GM23338 (cell line): Measurements from ENCODE around the gene CT47B1. TPM values are rescaled to one million over a fixed set of nuclear protein-coding genes. Genes with fewer than 3 reads are reported as not detected.
"Not testable (repeated sequence)": the region's sequence is repeated elsewhere in the genome, so short reads cannot be mapped to it uniquely, and the experiment has no call there.

ENCODE experiments used
- ATAC-seq: fragments of 200-7000 bp; cut with Tn5 transposase; 3 replicates; pipeline ENCODE4 v1.9.1; 2020
- DNase-seq: peaks from one replicate; pipeline ENCODE4 v3.0.0-alpha.2; 2015; ENCODE audit warnings: low spot score
- H2AFZ ChIP-seq: fragments of 200-600 bp; sonication (generic); 2 replicates; pipeline ENCODE4 v1.8.0; 2016; ENCODE audit warnings: antibody characterized with exemption, mild to moderate bottlenecking, moderate library complexity
- H3F3A ChIP-seq: fragments of 200-600 bp; sonication (generic); replicated peaks from 2 replicates; pipeline ENCODE4 v1.8.0; 2017; ENCODE audit warnings: antibody characterized with exemption, mixed run types, low read depth
- H3K27ac ChIP-seq: fragments of 200-600 bp; sonication (generic); 2 replicates; pipeline ENCODE4 v1.6.1; 2016; ENCODE audit warnings: low read depth
- H3K27me3 ChIP-seq: fragments of 200-600 bp; sonication (generic); 2 replicates; pipeline ENCODE4 v1.8.0; 2016; ENCODE audit warnings: mild to moderate bottlenecking, mixed run types, moderate library complexity; ENCODE audit not compliant: insufficient read depth
- H3K36me3 ChIP-seq: fragments of 200-600 bp; sonication (generic); 2 replicates; pipeline ENCODE4 v1.8.0; 2016; ENCODE audit warnings: mild to moderate bottlenecking; ENCODE audit not compliant: insufficient read depth
- H3K4me1 ChIP-seq: fragments of 200-600 bp; sonication (generic); 2 replicates; pipeline ENCODE4 v1.8.0; 2016; ENCODE audit warnings: mild to moderate bottlenecking, moderate library complexity; ENCODE audit not compliant: insufficient read depth
- H3K4me2 ChIP-seq: fragments of 200-600 bp; sonication (generic); 2 replicates; pipeline ENCODE4 v1.7.1; 2017; ENCODE audit warnings: mixed run types
- H3K4me3 ChIP-seq: fragments of 200-600 bp; sonication (generic); 2 replicates; pipeline ENCODE4 v1.6.1; 2016; ENCODE audit warnings: mixed run types
- H3K79me2 ChIP-seq: fragments of 200-600 bp; sonication (generic); replicated peaks from 2 replicates; pipeline ENCODE4 v1.8.0; 2017; ENCODE audit warnings: mild to moderate bottlenecking; ENCODE audit not compliant: insufficient read depth
- H3K9me2 ChIP-seq: fragments of 200-600 bp; sonication (generic); 2 replicates; pipeline ENCODE4 v1.8.0; 2017; ENCODE audit not compliant: insufficient read depth
- H4K20me1 ChIP-seq: fragments of 200-600 bp; sonication (generic); replicated peaks from 2 replicates; pipeline ENCODE4 v1.8.0; 2017; ENCODE audit warnings: mild to moderate bottlenecking; ENCODE audit not compliant: insufficient read depth
- H3K27ac Mint-ChIP-seq: 2 replicates; pipeline ENCODE4 v1.8.0; 2020; ENCODE audit warnings: inconsistent platforms, mild to moderate bottlenecking, moderate library complexity, mixed read lengths
- H3K27me3 Mint-ChIP-seq: 3 replicates; pipeline ENCODE4 v1.8.0; 2022; ENCODE audit warnings: low read depth, mild to moderate bottlenecking, moderate library complexity, mixed read lengths, inconsistent platforms; ENCODE audit not compliant: insufficient read depth, poor library complexity
- H3K36me3 Mint-ChIP-seq: 3 replicates; pipeline ENCODE4 v1.8.0; 2021; ENCODE audit warnings: low read depth, mild to moderate bottlenecking, inconsistent platforms, moderate library complexity, mixed read lengths
- H3K4me1 Mint-ChIP-seq: 3 replicates; pipeline ENCODE4 v1.8.0; 2020; ENCODE audit warnings: mild to moderate bottlenecking, inconsistent platforms, mixed read lengths
- H3K4me3 Mint-ChIP-seq: 3 replicates; pipeline ENCODE4 v1.8.0; 2021; ENCODE audit warnings: moderate library complexity, mild to moderate bottlenecking, inconsistent platforms, mixed read lengths
- H3K9me3 Mint-ChIP-seq: 3 replicates; pipeline ENCODE4 v1.8.0; 2020; ENCODE audit warnings: moderate library complexity, mild to moderate bottlenecking, inconsistent platforms, mixed read lengths
- ETS1 ChIP-seq: IDR thresholded peaks from 2 replicates; pipeline ENCODE4 v1.6.1; 2016; ENCODE audit warnings: antibody characterized with exemption
- EZH2phosphoT487 ChIP-seq: fragments of 200-600 bp; sonication (generic); IDR thresholded peaks from one replicate; pipeline ENCODE4 v1.8.1; 2018; ENCODE audit warnings: antibody characterized with exemption; ENCODE audit not compliant: unreplicated experiment
- STAT1 ChIP-seq: IDR thresholded peaks from one replicate; pipeline ENCODE4 v1.6.1; 2016; ENCODE audit warnings: antibody characterized with exemption; ENCODE audit not compliant: unreplicated experiment
- ZNF331 ChIP-seq: fragments of 250-450 bp; sonication (Bioruptor Pico); IDR thresholded peaks from 2 replicates; pipeline ENCODE4 v1.5.0; 2020; ENCODE audit warnings: low read depth, mild to moderate bottlenecking, moderate library complexity
- polyA plus RNA-seq: library from polyadenylated mRNA; unstranded; fragments of >200 nt; fragmentation: Nextera tagmentation; extraction: Ambion mirVana; gene quantifications from 2 replicates; pipeline ENCODE4 v1.2.1, GENCODE V29; 2016
- total RNA-seq: library from RNA; depleted of rRNA; stranded (reverse); fragments of >200 nt; shearing (Covaris generic); gene quantifications from 2 replicates; pipeline ENCODE4 v1.2.3, GENCODE V29; 2014
- TF ChIP-seq, protein P1 (sequence below): fragments of 250-450 bp; sonication (Bioruptor Pico); IDR thresholded peaks from 2 replicates; pipeline ENCODE4 v1.5.0; 2020; ENCODE audit warnings: mild to moderate bottlenecking, moderate library complexity

The CT47B1 gene
- total and polyA plus RNA-seq, 2 experiments from 2014 or later, result not detected

GRCh38 chrX:120840827-120841226 is 34.8 kb downstream of the CT47B1 start:
- Histone ChIP-seq H4K20me1 (no peaks in the 10 kb centered on the region), H3K79me2 (no peaks in the 10 kb centered on the region), H3K4me2 (no peak overlapping the region), H2AFZ (no peak overlapping the region), H3K9me2 (no peaks in the 10 kb centered on the region), H3K4me3 (no peak overlapping the region), H3K4me1 (no peaks in the 10 kb centered on the region), H3K36me3 (no peaks in the 10 kb centered on the region), H3K27ac (no peak overlapping the region), H3F3A (no peaks in the 10 kb centered on the region), H3K27me3 (peaks cover 18% of the 10 kb centered on the region; the same call in 1 of the 2 replicates)
- Mint-ChIP-seq H3K4me1 (no peaks in the 10 kb centered on the region), H3K27ac (no peak overlapping the region), H3K9me3 (no peaks in the 10 kb centered on the region), H3K4me3 (no peak overlapping the region), H3K27me3 (peaks cover 2% of the 10 kb centered on the region), H3K36me3 (no peaks in the 10 kb centered on the region)
- TF ChIP-seq EZH2phosphoT487 (no peak), ETS1 (no peak), ZNF331 (CRISPR knock-in tag) (no peak), STAT1 (no peak)
- TF ChIP-seq, protein P1, sequence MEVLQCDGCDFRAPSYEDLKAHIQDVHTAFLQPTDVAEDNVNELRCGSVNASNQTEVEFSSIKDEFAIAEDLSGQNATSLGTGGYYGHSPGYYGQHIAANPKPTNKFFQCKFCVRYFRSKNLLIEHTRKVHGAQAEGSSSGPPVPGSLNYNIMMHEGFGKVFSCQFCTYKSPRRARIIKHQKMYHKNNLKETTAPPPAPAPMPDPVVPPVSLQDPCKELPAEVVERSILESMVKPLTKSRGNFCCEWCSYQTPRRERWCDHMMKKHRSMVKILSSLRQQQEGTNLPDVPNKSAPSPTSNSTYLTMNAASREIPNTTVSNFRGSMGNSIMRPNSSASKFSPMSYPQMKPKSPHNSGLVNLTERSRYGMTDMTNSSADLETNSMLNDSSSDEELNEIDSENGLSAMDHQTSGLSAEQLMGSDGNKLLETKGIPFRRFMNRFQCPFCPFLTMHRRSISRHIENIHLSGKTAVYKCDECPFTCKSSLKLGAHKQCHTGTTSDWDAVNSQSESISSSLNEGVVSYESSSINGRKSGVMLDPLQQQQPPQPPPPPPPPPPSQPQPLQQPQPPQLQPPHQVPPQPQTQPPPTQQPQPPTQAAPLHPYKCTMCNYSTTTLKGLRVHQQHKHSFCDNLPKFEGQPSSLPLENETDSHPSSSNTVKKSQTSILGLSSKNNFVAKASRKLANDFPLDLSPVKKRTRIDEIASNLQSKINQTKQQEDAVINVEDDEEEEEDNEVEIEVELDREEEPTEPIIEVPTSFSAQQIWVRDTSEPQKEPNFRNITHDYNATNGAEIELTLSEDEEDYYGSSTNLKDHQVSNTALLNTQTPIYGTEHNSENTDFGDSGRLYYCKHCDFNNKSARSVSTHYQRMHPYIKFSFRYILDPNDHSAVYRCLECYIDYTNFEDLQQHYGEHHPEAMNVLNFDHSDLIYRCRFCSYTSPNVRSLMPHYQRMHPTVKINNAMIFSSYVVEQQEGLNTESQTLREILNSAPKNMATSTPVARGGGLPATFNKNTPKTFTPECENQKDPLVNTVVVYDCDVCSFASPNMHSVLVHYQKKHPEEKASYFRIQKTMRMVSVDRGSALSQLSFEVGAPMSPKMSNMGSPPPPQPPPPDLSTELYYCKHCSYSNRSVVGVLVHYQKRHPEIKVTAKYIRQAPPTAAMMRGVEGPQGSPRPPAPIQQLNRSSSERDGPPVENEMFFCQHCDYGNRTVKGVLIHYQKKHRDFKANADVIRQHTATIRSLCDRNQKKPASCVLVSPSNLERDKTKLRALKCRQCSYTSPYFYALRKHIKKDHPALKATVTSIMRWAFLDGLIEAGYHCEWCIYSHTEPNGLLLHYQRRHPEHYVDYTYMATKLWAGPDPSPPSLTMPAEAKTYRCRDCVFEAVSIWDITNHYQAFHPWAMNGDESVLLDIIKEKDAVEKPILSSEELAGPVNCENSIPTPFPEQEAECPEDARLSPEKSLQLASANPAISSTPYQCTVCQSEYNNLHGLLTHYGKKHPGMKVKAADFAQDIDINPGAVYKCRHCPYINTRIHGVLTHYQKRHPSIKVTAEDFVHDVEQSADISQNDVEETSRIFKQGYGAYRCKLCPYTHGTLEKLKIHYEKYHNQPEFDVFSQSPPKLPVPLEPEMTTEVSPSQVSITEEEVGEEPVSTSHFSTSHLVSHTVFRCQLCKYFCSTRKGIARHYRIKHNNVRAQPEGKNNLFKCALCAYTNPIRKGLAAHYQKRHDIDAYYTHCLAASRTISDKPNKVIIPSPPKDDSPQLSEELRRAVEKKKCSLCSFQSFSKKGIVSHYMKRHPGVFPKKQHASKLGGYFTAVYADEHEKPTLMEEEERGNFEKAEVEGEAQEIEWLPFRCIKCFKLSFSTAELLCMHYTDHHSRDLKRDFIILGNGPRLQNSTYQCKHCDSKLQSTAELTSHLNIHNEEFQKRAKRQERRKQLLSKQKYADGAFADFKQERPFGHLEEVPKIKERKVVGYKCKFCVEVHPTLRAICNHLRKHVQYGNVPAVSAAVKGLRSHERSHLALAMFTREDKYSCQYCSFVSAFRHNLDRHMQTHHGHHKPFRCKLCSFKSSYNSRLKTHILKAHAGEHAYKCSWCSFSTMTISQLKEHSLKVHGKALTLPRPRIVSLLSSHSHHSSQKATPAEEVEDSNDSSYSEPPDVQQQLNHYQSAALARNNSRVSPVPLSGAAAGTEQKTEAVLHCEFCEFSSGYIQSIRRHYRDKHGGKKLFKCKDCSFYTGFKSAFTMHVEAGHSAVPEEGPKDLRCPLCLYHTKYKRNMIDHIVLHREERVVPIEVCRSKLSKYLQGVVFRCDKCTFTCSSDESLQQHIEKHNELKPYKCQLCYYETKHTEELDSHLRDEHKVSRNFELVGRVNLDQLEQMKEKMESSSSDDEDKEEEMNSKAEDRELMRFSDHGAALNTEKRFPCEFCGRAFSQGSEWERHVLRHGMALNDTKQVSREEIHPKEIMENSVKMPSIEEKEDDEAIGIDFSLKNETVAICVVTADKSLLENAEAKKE, result no peak
- DNase-seq, result no peak
- ATAC-seq, result no peak

- H3K4me1 ChIP-seq, result no peaks in the 10 kb centered on the region
- TF ChIP-seq EZH2phosphoT487, result no peak
- no peak overlapping the region for H3K4me2 ChIP-seq
- H3K36me3 ChIP-seq, result no peaks in the 10 kb centered on the region
- H2AFZ ChIP-seq, result no peak overlapping the region
- ATAC-seq (no peak), DNase-seq (no peak)
- no peaks in the 10 kb centered on the region for H3K79me2 ChIP-seq
- peaks cover 18% of the 10 kb centered on the region; the same call in 1 of the 2 replicates for H3K27me3 ChIP-seq
- no peaks in the 10 kb centered on the region for H3K9me2 ChIP-seq
- Mint-ChIP-seq H3K4me3 (no peak overlapping the region), H3K9me3 (no peaks in the 10 kb centered on the region; the same call in 2 of the 3 replicates), H3K27me3 (peaks cover under 1% of the 10 kb centered on the region), H3K4me1 (no peaks in the 10 kb centered on the region), H3K36me3 (no peaks in the 10 kb centered on the region), H3K27ac (no peak overlapping the region)
- no peaks in the 10 kb centered on the region for H3F3A ChIP-seq
- H3K4me3 ChIP-seq, result no peak overlapping the region
- no peaks in the 10 kb centered on the region for H4K20me1 ChIP-seq
- H3K27ac ChIP-seq, result no peak overlapping the region
These were observed 36.2 kb downstream of the CT47B1 start for GRCh38 chrX:120839491-120839890.

DNA sequence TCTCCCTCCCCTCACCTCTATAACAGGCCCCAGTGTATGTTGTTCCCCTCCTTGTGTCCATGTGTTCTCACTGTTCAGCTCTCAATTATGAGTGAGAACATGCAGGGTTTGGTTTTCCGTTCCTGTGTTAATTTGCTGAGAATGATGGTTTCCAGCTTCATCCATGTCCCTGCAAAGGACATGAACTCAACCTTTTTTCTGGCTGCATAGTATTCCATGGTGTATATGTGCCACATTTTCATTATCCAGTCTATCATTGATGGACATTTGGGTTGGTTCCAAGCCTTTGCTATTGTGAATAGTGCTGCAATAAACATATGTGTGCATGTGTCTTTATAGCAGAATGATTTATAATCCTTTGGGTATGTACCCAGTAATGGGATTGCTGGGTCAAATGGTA is 48.5 kb downstream of the CT47B1 start:
- H3K36me3 Mint-ChIP-seq, ATAC-seq, H3K27ac Mint-ChIP-seq, H3K4me3 ChIP-seq, H3K4me1 Mint-ChIP-seq, H3K4me2 ChIP-seq, H3F3A ChIP-seq, H2AFZ ChIP-seq, H3K9me2 ChIP-seq, H3K9me3 Mint-ChIP-seq, DNase-seq, H3K79me2 ChIP-seq, H3K4me1 ChIP-seq, H3K4me3 Mint-ChIP-seq, H3K27ac ChIP-seq, H3K36me3 ChIP-seq, H4K20me1 ChIP-seq: not testable (repeated sequence)
- H3K27me3 Mint-ChIP-seq, result peaks cover 41% of the 10 kb centered on the region
- H3K27me3 ChIP-seq, result peaks cover 71% of the 10 kb centered on the region
